T-helper 17 cell (primary cell): ENCODE measurements around the gene SLC6A19. TPM values are rescaled to one million over a fixed set of nuclear protein-coding genes. Genes with fewer than 3 reads are reported as not detected.
A peak's percentile ranks its signal among the peaks of the same experiment; 100 is the strongest.

Source experiments
- ATAC-seq: fragments of 150-1000 bp; cut with Tn5 transposase; 2 replicates; pipeline ENCODE4 v1.10.0; 2021; ENCODE audit warnings: mild to moderate bottlenecking, moderate library complexity
- DNase-seq, 3 donors: peaks; one replicate each; pipeline versions ENCODE4 v3.0.0 to v3.0.0-alpha.2; 2020 to 2021
- H3K9me3 ChIP-seq: one replicate; pipeline ENCODE4 v1.7.0; 2013; ENCODE audit warnings: low read length, mild to moderate bottlenecking; ENCODE audit not compliant: control insufficient read depth, poor library complexity, severe bottlenecking
- H3K27ac Mint-ChIP-seq: one replicate; pipeline ENCODE4 v1.8.0; 2022; ENCODE audit warnings: mild to moderate bottlenecking, moderate library complexity, mixed read lengths
- H3K27me3 Mint-ChIP-seq: one replicate; pipeline ENCODE4 v1.8.0; 2022; ENCODE audit warnings: mixed read lengths
- H3K36me3 Mint-ChIP-seq: one replicate; pipeline ENCODE4 v1.8.0; 2022; ENCODE audit warnings: low read depth, mixed read lengths
- H3K4me1 Mint-ChIP-seq: one replicate; pipeline ENCODE4 v1.8.0; 2022; ENCODE audit warnings: mild to moderate bottlenecking, mixed read lengths
- H3K4me3 Mint-ChIP-seq: one replicate; pipeline ENCODE4 v1.8.0; 2022; ENCODE audit warnings: mild to moderate bottlenecking, moderate library complexity, mixed read lengths
- total RNA-seq, 4 donors: library from RNA in 2 of 4; stranded (reverse) in 2 of 4; gene quantifications; one replicate each; pipeline ENCODE4 v1.2.3 and lab custom pipeline; 2022 to 2026

SLC6A19 gene
- total RNA-seq, 2 donors from 2014 or later: not detected

DNA sequence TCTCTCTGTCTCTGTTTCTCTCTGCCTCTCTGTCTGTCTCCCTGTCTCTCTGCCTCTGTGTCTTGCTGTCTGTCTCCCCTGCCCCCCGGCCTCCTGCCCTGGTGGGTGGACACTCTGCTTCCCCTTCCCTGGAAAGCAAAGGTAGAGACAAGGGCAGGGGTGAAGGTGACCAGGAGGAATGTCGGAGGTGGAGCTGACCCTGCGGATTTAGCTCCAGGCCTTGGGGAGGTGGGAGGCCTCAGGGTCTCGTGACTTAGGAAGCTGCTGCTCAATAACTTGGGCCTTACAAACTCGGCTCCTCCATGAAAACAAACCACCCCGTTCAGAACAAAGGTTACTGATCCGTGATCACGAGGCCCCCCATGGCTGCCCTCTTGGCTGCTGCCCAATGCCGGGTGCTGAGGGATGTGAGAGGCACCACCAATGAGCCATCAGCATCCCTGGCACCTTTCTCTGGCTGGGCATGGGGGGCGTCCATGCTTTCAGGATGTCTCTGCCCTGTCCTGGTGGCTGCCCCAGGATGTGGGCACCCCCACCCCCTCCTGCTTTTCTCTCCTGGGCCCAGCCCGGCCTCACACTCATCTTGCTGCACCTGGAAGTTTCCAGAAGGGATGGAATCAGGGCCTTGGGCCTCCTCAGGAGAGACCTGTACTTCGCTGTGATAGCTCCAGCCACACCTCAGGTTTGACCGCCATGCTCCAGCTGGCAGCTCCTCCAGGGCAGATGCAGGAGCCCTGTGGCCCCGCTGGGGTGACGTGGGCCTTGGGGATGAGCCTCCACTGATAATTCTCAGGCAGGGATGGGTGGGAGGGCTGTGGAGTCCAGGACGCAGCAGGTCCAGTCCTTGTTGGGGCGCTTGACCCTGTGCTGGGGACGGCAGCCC lies 14.8 kb upstream of the SLC6A19 start:
- ATAC-seq (no peak), DNase-seq (no peak)
- Mint-ChIP-seq H3K4me1 (no peaks in the 10 kb centered on the region), H3K4me3 (no peak overlapping the region), H3K27ac (no peak overlapping the region), H3K36me3 (no peaks in the 10 kb centered on the region), H3K27me3 (peaks cover 37% of the 10 kb centered on the region)
- H3K9me3 ChIP-seq: no peaks in the 10 kb centered on the region

- no peaks in the 10 kb centered on the region for H3K9me3 ChIP-seq
- Mint-ChIP-seq H3K36me3 (no peaks in the 10 kb centered on the region), H3K4me3 (no peak overlapping the region), H3K27me3 (peaks cover 37% of the 10 kb centered on the region), H3K4me1 (no peaks in the 10 kb centered on the region), H3K27ac (no peak overlapping the region)
- peak in 1 of 3 donors; percentile 4 for DNase-seq
- ATAC-seq: no peak
Observed at GRCh38 chr5:1187234-1187949, 14.0 kb upstream of the SLC6A19 start.

DNA sequence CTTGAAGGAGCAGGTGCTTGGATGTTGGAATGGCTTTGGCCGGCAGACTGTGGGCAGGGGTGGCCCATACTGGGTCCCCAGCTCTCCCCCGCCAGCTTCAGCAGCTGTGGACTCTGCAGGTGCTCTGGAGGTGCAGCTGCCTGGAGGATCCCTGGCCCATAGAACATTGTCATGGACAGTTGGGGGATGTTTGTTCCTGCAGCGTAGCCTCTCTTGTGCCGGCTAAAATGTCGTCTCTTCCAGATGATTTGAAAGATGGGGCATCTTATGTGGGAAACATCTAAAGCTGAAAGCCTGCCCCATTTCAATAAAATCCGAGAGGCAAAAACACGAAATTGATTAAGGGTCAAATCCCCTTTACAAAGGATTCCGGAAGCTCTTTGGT lies 13.5 kb upstream of the SLC6A19 start:
- DNase-seq: no peak
- Mint-ChIP-seq H3K36me3 (no peaks in the 10 kb centered on the region), H3K27ac (no peak overlapping the region), H3K4me1 (no peaks in the 10 kb centered on the region), H3K4me3 (no peak overlapping the region), H3K27me3 (peaks cover 37% of the 10 kb centered on the region)
- no peak for ATAC-seq
- H3K9me3 ChIP-seq: no peaks in the 10 kb centered on the region

- Mint-ChIP-seq H3K27ac (no peak overlapping the region), H3K36me3 (no peaks in the 10 kb centered on the region), H3K4me1 (no peaks in the 10 kb centered on the region), H3K4me3 (no peak overlapping the region), H3K27me3 (peaks cover 37% of the 10 kb centered on the region)
- H3K9me3 ChIP-seq: no peaks in the 10 kb centered on the region
- no peak for ATAC-seq
- no peak for DNase-seq
Observed at GRCh38 chr5:1188464-1188863, 12.9 kb upstream of the SLC6A19 start.

DNA sequence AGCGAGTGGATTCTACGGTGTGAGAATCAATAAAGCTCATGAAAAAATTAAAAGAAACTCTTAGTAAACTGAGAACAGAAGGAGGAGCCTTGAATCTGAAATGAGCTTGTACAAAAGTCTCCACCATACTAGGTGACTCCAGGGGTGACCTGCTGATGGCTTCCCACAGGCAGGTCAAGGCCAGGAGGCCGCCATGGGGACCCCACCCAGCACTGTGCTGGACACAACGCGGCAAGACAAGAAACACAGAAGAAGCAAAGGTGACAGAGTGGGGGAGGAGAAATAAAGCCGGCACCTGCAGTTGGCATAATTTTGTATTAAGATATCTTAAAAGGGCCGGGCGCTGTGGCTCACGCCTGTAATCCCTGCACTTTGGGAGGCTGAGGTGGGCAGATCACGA lies 12.1 kb upstream of the SLC6A19 start:
- Mint-ChIP-seq H3K4me3 (no peak overlapping the region), H3K4me1 (no peaks in the 10 kb centered on the region), H3K27me3 (peaks cover 37% of the 10 kb centered on the region), H3K27ac (no peak overlapping the region), H3K36me3 (no peaks in the 10 kb centered on the region)
- no peaks in the 10 kb centered on the region for H3K9me3 ChIP-seq
- ATAC-seq: no peak
- DNase-seq: no peak

DNA sequence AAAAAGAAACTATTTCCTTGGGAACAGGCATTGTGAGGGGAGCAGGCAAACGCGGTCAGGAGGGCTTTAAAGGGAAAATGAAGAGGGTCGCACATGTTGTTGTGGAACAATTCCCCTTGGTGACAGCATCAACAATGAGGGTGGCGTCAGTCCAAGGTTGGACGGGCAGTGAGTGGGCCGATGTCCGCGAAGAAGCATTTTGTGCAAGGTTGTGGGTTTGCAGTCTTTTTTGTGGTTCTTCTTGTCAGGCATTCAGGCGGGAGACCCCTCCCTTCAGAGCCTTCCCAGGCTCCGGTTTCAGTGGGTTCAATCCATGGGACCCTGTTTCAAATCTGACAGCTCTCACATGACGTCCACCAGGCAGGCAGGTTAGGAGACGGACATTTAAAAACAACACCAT lies 11.1 kb upstream of the SLC6A19 start:
- Mint-ChIP-seq H3K4me3 (no peak overlapping the region), H3K27ac (no peak overlapping the region), H3K27me3 (peaks cover 37% of the 10 kb centered on the region), H3K36me3 (no peaks in the 10 kb centered on the region), H3K4me1 (no peaks in the 10 kb centered on the region)
- DNase-seq (no peak), ATAC-seq (no peak)
- no peaks in the 10 kb centered on the region for H3K9me3 ChIP-seq

DNA sequence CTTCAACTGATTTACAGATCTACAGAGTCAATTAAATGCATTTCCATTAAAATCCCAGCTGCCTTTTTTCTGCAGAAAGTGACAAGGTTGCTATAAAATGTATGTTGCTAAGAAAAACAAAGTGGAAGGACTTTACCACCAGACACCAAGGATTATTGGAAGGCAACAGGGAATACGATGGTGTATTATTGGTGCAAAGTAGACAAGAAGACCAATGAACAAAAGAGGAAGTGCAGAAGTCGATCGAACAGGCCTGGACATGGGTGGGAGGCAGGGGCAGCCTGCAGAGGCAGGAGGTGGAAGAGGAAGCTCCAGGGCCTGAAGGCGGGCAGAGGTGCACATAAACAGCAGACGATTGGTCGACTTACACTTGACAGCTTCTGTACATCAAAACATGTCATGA lies 10.6 kb upstream of the SLC6A19 start:
- H3K36me3 Mint-ChIP-seq: no peaks in the 10 kb centered on the region

DNA sequence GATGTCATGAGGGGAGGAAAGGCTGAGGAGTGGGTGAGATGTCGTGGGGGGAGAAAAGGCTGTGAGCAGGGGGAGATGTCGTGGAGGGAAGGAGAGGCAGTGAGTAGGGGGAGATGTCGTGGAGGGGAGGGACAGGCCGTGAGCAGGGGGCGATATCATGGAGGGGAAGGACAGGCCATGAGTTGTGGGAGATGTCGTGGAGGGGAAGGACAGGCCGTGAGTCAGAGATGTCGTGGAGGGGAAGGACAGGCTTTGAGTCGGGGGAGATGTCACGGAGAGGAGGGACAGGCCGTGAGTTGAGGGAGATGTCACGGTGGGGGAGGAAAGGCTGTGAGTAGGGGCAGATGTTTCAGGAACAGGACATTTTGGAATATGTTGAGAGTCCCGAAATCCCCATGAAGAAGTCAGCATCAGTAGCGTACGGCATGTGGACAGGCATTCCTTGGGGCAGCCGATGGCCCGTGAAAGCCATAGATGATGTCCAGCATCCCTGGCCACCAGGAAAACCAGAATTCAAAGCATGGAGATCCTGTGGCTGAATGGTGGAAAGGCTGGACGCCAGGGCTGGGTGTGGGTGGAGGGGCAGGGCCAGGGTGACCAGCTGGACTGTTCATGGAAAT lies 8.3 kb upstream of the SLC6A19 start:
- H3K9me3 ChIP-seq: no peaks in the 10 kb centered on the region
- H3K27me3 Mint-ChIP-seq: peaks cover 27% of the 10 kb centered on the region
- no peak for DNase-seq
- no peak overlapping the region for H3K4me3 Mint-ChIP-seq
- no peak overlapping the region for H3K27ac Mint-ChIP-seq
- no peak for ATAC-seq
- no peaks in the 10 kb centered on the region for H3K4me1 Mint-ChIP-seq
- H3K36me3 Mint-ChIP-seq: no peaks in the 10 kb centered on the region

More for the DNA sequence above, 10.6 kb upstream of the SLC6A19 start:
- peaks cover 36% of the 10 kb centered on the region for H3K27me3 Mint-ChIP-seq
- DNase-seq (no peak), ATAC-seq (no peak)
- no peak overlapping the region for H3K27ac Mint-ChIP-seq
- H3K4me1 Mint-ChIP-seq: no peaks in the 10 kb centered on the region
- no peaks in the 10 kb centered on the region for H3K9me3 ChIP-seq
- no peak overlapping the region for H3K4me3 Mint-ChIP-seq

- Mint-ChIP-seq H3K27ac (no peak overlapping the region), H3K4me3 (no peak overlapping the region), H3K27me3 (peaks cover 22% of the 10 kb centered on the region), H3K4me1 (no peaks in the 10 kb centered on the region), H3K36me3 (no peaks in the 10 kb centered on the region)
- DNase-seq (no peak), ATAC-seq (no peak)
- H3K9me3 ChIP-seq: no peaks in the 10 kb centered on the region
Observed at GRCh38 chr5:1193591-1193985, 7.8 kb upstream of the SLC6A19 start.

GRCh38 chr5:1194378-1194777 lies 7.0 kb upstream of the SLC6A19 start:
- Mint-ChIP-seq H3K4me1 (no peaks in the 10 kb centered on the region), H3K27me3 (peaks cover 14% of the 10 kb centered on the region), H3K4me3 (no peak overlapping the region), H3K27ac (no peak overlapping the region), H3K36me3 (no peaks in the 10 kb centered on the region)
- H3K9me3 ChIP-seq: no peaks in the 10 kb centered on the region
- ATAC-seq: no peak
- no peak for DNase-seq

- Mint-ChIP-seq H3K4me3 (no peak overlapping the region), H3K27ac (no peak overlapping the region)
Observed at GRCh38 chr5:1195439-1195838, 6.0 kb upstream of the SLC6A19 start.

DNA sequence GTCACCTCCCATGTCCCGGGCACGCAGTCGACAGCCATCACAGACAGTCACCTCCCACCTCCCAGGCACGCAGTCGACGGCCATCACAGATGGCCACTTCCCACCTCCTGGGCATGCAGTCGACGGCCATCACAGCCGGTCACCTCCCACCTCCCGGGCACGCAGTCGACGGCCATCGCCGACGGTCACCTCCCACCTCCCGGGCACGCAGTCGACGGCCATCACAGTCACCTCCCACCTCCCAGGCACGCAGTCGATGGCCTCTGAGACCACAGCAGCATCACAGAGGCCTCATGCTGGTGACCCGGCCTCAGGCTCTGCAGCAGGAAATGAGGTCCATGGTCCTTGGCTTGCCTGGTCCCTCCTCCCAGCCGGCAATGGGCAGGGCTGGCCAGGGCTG lies 5.5 kb upstream of the SLC6A19 start:
- DNase-seq: no peak
- H3K4me1 Mint-ChIP-seq: no peaks in the 10 kb centered on the region
- H3K27ac Mint-ChIP-seq: no peak overlapping the region
- no peaks in the 10 kb centered on the region for H3K36me3 Mint-ChIP-seq
- H3K9me3 ChIP-seq: no peaks in the 10 kb centered on the region
- no peak for ATAC-seq
- H3K4me3 Mint-ChIP-seq: no peak overlapping the region
- H3K27me3 Mint-ChIP-seq: peaks cover 1% of the 10 kb centered on the region

More at GRCh38 chr5:1195439-1195838, 6.0 kb upstream of the SLC6A19 start:
- Mint-ChIP-seq H3K36me3 (no peaks in the 10 kb centered on the region), H3K4me1 (no peaks in the 10 kb centered on the region), H3K27me3 (peaks cover 6% of the 10 kb centered on the region)
- ATAC-seq (no peak), DNase-seq (no peak)
- no peaks in the 10 kb centered on the region for H3K9me3 ChIP-seq

- no peaks in the 10 kb centered on the region for H3K9me3 ChIP-seq
- no peaks in the 10 kb centered on the region for H3K36me3 Mint-ChIP-seq
- H3K4me1 Mint-ChIP-seq: no peaks in the 10 kb centered on the region
- no peak for DNase-seq
- no peak overlapping the region for H3K27ac Mint-ChIP-seq
- ATAC-seq: no peak
- no peak overlapping the region for H3K4me3 Mint-ChIP-seq
- no peaks in the 10 kb centered on the region for H3K27me3 Mint-ChIP-seq
Observed at GRCh38 chr5:1196562-1196961, 4.8 kb upstream of the SLC6A19 start.
